Heart right ventricle (tissue), 16 donors: ENCODE data around the gene CYSTM1. TPM values are rescaled to one million over a fixed set of nuclear protein-coding genes. Genes with fewer than 3 reads are reported as not detected.

Source experiments
- ATAC-seq, 8 donors: fragments of 200-7000 bp; cut with Tn5 transposase; one replicate each; pipeline ENCODE4 v1.9.1; 2020; ENCODE audit warnings: mild to moderate bottlenecking in 8 of 8, moderate library complexity in 8 of 8, moderate number of reproducible peaks in 1 of 8
- DNase-seq, 2 donors: peaks; one replicate each; pipeline ENCODE4 v3.0.0-alpha.2; 2020
- H3K27ac ChIP-seq, 10 donors: fragments of 200-600 bp; sonication (generic) in 2 of 10; one replicate each; pipeline versions ENCODE4 v1.5.0 to v1.8.0; 2020 to 2022; ENCODE audit warnings: mild to moderate bottlenecking in 3 of 10
- H3K27me3 ChIP-seq, 7 donors: fragments of 200-600 bp; one replicate each; pipeline ENCODE4 v1.8.0; 2021 to 2022; ENCODE audit warnings: mild to moderate bottlenecking in 2 of 7
- H3K36me3 ChIP-seq, 9 donors: fragments of 200-600 bp; sonication (generic) in 1 of 9; one replicate each; pipeline versions ENCODE4 v1.5.0 to v1.8.0; 2020 to 2022; ENCODE audit warnings: mild to moderate bottlenecking in 2 of 9
- H3K4me1 ChIP-seq, 9 donors: fragments of 200-600 bp; sonication (generic) in 1 of 9; one replicate each; pipeline versions ENCODE4 v1.5.0 to v1.8.0; 2020 to 2022; ENCODE audit warnings: mild to moderate bottlenecking in 4 of 9
- H3K4me3 ChIP-seq, 10 donors: fragments of 200-600 bp; sonication (generic) in 2 of 10; one replicate each; pipeline versions ENCODE4 v1.5.0 to v1.8.0; 2020 to 2022; ENCODE audit warnings: mild to moderate bottlenecking in 7 of 10, moderate library complexity in 2 of 10
- H3K9me3 ChIP-seq, 11 donors: fragments of 200-600 bp in 10 of 11; sonication (generic) in 2 of 11; one replicate each; pipeline versions ENCODE4 v1.5.0 to v1.8.0; 2013 to 2022; ENCODE audit warnings: mild to moderate bottlenecking in 2 of 11, control low read depth in 1 of 11, moderate library complexity in 1 of 11
- WGBS, 2 donors: extraction: QIAGEN DNeasy Blood & Tissue Kit; methylation state at CpG; one replicate each; pipeline ENCODE4 v1.1.7; 2013; ENCODE audit warnings: inconsistent platforms in 1 of 2; 5-methylcytosine and 5-hydroxymethylcytosine counted together
- intact Hi-C, 10 donors: fragments of 100-400 bp; cut with DNase I; formaldehyde crosslinking; loops; one replicate each; pipeline versions ENCODE4 v1.11.1 to v1.14.2; 2022
- polyA plus RNA-seq, 2 donors: library from polyadenylated mRNA; stranded (reverse); fragments of 200-250 nt; gene quantifications; one replicate each; pipeline ENCODE4 v1.2.3, GENCODE V29; 2013
- total RNA-seq, 10 donors: library from RNA; stranded (reverse); fragmentation: NEBNext Ultra II Directional in 3 of 10; extraction: Animal tissue kit (Norgen Biotek cat#: 25700) in 3 of 10; gene quantifications; one replicate each; pipeline versions ENCODE4 v1.2.1 to v1.2.4, GENCODE V29; 2021 to 2023
- TF ChIP-seq, protein P1 (sequence below), 9 donors: fragments of 200-600 bp; sonication (generic) in 2 of 9; IDR thresholded peaks; one replicate each; pipeline versions ENCODE4 v1.5.0 to v1.8.0; 2021 to 2022; ENCODE audit warnings: antibody characterized with exemption in 9 of 9, mild to moderate bottlenecking in 5 of 9, moderate library complexity in 1 of 9
- donor health status: Arrhythmogenic right ventricular cardiomyopathy.
- donor health status: ischemic (EF 13 %, LVEDD 7.1; RV severe dilation, severe dysfunction).
- donor health status: healthy with polysubstance abuse.
- donor health status: DM: no; HTN: yes; CAD: no.
- donor health status: DM: no; HTN: no; CAD: no.
- donor health status: ischemic (EF 25% LVEDD 6.9; RV normal size, moderate dysfunction).
- donor health status: ischemic (EF 25% LVEDD 5.7; RV mildly dilated, moderate dysfunction).
- donor health status: healthy.
- donor health status: DM: yes; HTN: yes; CAD: no.
- donor health status: Ischemic cardiomyopathy.
- donor health status: ischemic (EF 35%, LVEDD 5.7; RV mildly dilated, moderate dysfunction).
- donor health status: nonischemic (EF 11% LVEDD 7.7; RV severe dilation, severe dysfunction).
- donor health status: DM: yes; HTN: yes; CAD: no.
- donor health status: PGD.
- donor health status: ischemic (EF 29% LVEDD 5.4; RV normal size, mild dysfunction).
- donor health status: nonischemic (EF 23%, LVEDD 6.1; RV moderate dilation, normal function).

CYSTM1 gene
- total and polyA plus RNA-seq, 12 donors = 45.0 to 217 (median 95.3) TPM

DNA sequence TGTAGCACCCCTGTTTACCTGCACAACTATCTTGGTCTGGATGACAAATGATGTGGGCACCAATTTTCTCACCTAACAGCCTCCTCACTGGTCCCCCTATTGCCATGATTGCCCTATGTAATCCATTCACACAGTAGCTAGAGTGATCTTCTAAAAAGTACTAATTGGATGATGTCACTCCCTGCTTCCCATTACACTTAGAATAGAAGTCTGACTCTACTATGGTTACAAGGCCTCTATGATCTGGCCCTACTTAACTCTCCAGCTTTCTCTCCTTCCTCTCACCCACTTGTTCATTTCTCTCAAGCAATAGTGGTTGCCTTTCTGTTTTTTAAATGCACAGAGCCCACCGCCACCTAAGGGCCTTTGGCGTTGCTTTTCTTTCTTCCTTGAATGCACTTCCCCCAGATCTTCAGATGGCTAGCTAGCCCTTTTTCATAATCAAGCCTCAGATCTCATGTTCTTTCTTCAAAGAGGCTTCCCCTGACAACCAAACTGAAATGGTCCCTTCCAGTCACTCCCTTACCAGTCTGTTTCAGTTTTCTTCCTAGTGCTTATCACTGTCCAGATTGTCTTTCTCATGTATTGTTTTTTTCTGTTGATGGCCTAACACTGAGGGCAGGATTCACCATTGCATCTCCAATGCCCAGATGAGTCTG lies 40.6 kb upstream of the CYSTM1 start:
- peaks cover 3 to 44% (median 26%) of the 10 kb centered on the region in 9 donors for H3K4me1 ChIP-seq
- H3K36me3 ChIP-seq = no peaks in the 10 kb centered on the region
- 92 to 98% methylated on average over 2 of the region's 2 CpGs for WGBS, 2 donors
- intact Hi-C loops = no loop called here
- no peak overlapping the region for H3K27ac ChIP-seq
- ATAC-seq (no peak), DNase-seq (no peak)
- no peaks in the 10 kb centered on the region for H3K27me3 ChIP-seq
- TF ChIP-seq, protein P1, sequence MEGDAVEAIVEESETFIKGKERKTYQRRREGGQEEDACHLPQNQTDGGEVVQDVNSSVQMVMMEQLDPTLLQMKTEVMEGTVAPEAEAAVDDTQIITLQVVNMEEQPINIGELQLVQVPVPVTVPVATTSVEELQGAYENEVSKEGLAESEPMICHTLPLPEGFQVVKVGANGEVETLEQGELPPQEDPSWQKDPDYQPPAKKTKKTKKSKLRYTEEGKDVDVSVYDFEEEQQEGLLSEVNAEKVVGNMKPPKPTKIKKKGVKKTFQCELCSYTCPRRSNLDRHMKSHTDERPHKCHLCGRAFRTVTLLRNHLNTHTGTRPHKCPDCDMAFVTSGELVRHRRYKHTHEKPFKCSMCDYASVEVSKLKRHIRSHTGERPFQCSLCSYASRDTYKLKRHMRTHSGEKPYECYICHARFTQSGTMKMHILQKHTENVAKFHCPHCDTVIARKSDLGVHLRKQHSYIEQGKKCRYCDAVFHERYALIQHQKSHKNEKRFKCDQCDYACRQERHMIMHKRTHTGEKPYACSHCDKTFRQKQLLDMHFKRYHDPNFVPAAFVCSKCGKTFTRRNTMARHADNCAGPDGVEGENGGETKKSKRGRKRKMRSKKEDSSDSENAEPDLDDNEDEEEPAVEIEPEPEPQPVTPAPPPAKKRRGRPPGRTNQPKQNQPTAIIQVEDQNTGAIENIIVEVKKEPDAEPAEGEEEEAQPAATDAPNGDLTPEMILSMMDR (IDR thresholded peaks at IDR 0.05) = no peak
- no peaks in the 10 kb centered on the region for H3K9me3 ChIP-seq
- H3K4me3 ChIP-seq = no peak overlapping the region

DNA sequence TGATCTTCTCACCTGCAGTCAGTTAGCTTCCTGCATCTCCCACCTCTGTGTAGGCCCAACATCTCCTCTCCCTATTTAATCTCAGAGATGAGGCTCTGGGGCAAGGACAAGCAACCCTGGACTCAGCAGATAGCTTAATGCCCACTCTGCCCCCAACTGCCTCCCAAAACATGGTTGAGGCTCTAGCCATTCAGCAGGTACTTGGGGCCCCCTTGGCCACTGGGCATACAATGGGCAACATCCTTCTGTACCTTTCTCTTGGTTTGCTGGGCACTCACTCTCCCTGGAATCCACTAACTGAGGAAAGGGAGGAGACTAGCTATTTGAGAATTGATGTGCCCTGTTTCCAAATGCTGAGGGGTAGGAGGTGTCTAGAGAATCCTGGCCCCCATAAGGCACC lies 39.9 kb upstream of the CYSTM1 start:
- ATAC-seq (no peak), DNase-seq (no peak)
- no peaks in the 10 kb centered on the region for H3K36me3 ChIP-seq
- no peak overlapping the region for H3K27ac ChIP-seq
- H3K4me1 ChIP-seq = peaks cover 3 to 50% (median 28%) of the 10 kb centered on the region in 9 donors
- no peaks in the 10 kb centered on the region for H3K9me3 ChIP-seq
- H3K27me3 ChIP-seq = no peaks in the 10 kb centered on the region
- TF ChIP-seq, protein P1 (IDR thresholded peaks at IDR 0.05) = no peak
- H3K4me3 ChIP-seq = no peak overlapping the region
- intact Hi-C loops = no loop called here

DNA sequence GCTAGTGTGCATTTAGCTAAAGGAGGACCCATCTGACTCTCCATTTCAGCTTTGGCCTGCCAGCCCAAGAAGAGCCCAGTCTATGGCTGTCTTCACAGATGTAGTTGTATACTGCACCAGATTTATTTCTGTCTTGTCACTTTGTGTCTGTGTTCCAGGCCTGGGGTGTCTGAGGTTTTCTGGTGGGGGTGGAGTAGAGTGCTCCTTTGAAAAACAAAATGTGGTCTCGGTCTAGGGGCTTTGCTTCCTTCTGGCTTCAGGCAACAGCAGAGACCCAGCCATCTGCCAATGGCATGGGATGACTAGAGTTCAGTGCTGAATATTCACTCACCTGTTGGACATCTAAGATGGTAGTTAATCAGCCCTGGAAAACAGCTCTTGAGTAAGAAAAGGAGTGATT lies 38.4 kb upstream of the CYSTM1 start:
- intact Hi-C loops = no loop called here
- DNase-seq = no peak
- Histone ChIP-seq H3K27me3 (no peaks in the 10 kb centered on the region), H3K4me3 (no peak overlapping the region), H3K4me1 (peaks cover 2 to 48% (median 32%) of the 10 kb centered on the region in 9 donors), H3K36me3 (no peaks in the 10 kb centered on the region), H3K27ac (no peak overlapping the region), H3K9me3 (no peaks in the 10 kb centered on the region)
- TF ChIP-seq, protein P1 (IDR thresholded peaks at IDR 0.05) = no peak
- 94 to 96% methylated on average over 1 of the region's 1 CpG for WGBS, 2 donors
- ATAC-seq = no peak

DNA sequence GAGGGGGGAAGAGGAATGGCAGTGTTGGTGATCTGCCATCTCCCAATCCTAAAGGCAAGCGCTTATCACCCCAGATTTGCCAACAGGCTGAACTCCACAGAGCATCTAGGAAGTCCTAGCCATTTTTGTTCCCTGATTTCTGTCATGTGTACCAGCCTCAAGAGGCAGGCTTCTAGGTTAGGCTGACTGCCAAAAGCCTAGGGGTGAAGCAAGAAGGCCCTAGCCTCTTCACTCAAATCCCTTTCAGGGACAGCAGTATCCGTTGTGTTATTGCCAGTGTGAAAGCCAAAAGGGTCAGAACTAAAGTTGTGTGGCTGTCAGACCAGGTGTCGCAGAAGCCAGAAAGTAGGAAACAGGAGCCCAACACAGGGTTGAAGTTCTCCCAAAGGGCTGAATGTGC lies 34.6 kb upstream of the CYSTM1 start:
- WGBS, 2 donors = 67 to 76% methylated on average over 3 of the region's 3 CpGs
- Histone ChIP-seq H3K27me3 (peaks cover 0 to 6% (median 0%) of the 10 kb centered on the region in 7 donors), H3K36me3 (no peaks in the 10 kb centered on the region), H3K27ac (no peak overlapping the region), H3K4me1 (peaks cover 0 to 26% (median 15%) of the 10 kb centered on the region in 9 donors), H3K4me3 (no peak overlapping the region), H3K9me3 (no peaks in the 10 kb centered on the region)
- ATAC-seq = peak in 5 of 8 donors; percentile 21 to 82 (median 62)
- intact Hi-C loops = loop anchor here in 6 of 10 donors (5.0 to 10.0 kb wide), 3 partner anchors 33 to 346 kb away; partner anchors contain the start of gene PSD2 (in 1 of the 6)
- DNase-seq = no peak
- TF ChIP-seq, protein P1 (IDR thresholded peaks at IDR 0.05) = no peak
